Right ventricle myocardium inferior (tissue), 1 donor: Measurements from ENCODE around the gene FGB. TPM values are rescaled to one million over a fixed set of nuclear protein-coding genes. Genes with fewer than 3 reads are reported as not detected.

Source experiments
- ATAC-seq: fragments of 200-7000 bp; cut with Tn5 transposase; one replicate; pipeline ENCODE4 v1.9.1; 2020; ENCODE audit warnings: mild to moderate bottlenecking, moderate library complexity
- DNase-seq: peaks from one replicate; pipeline ENCODE4 v3.0.0; 2021; ENCODE audit errors: missing footprints
- intact Hi-C: fragments of 100-400 bp; cut with DNase I; formaldehyde crosslinking; loops from one replicate; pipeline ENCODE4 v1.11.0; 2022
- total RNA-seq: library from RNA; stranded (reverse); fragmentation: NEBNext Ultra II Directional; extraction: Animal tissue kit (Norgen Biotek cat#: 25700); gene quantifications from one replicate; pipeline ENCODE4 v1.2.1, GENCODE V29; 2021
- donor health status: DM: no; HTN: yes; CAD: no; lungs with severe emphysema.

The FGB gene
- total RNA-seq, 1 donor from 2014 or later = not detected

- DNase-seq (no peak), ATAC-seq (no peak)
- intact Hi-C loops = no loop called here
Measured at GRCh38 chr4:154612472-154613414, 49.9 kb downstream of the FGB start, which contains the start of gene FGG. TSS of gene FGG (minus strand) at chr4:154612656. CDS start at chr4:154612609, 47 bp downstream.

GRCh38 chr4:154614306-154614705, 51.5 kb downstream of the FGB start:
- intact Hi-C loops = no loop called here
- DNase-seq (no peak), ATAC-seq (no peak)

- ATAC-seq = no peak
- DNase-seq = no peak
- intact Hi-C loops = no loop called here
Measured at GRCh38 chr4:154615211-154615610, 52.4 kb downstream of the FGB start.

- ATAC-seq (no peak), DNase-seq (no peak)
- intact Hi-C loops = no loop called here
Measured at GRCh38 chr4:154616287-154616686, 53.5 kb downstream of the FGB start.

- ATAC-seq = no peak
- intact Hi-C loops = no loop called here
- DNase-seq = no peak
Measured at GRCh38 chr4:154616731-154617130, 53.9 kb downstream of the FGB start.

- ATAC-seq (no peak), DNase-seq (no peak)
- intact Hi-C loops = no loop called here
Measured at GRCh38 chr4:154617820-154618317, 55.1 kb downstream of the FGB start.

- ATAC-seq = no peak
- intact Hi-C loops = no loop called here
- no peak for DNase-seq
Measured at GRCh38 chr4:154618708-154619315, 56.0 kb downstream of the FGB start.

GRCh38 chr4:154620111-154620510, 57.3 kb downstream of the FGB start:
- ATAC-seq (no peak), DNase-seq (no peak)
- intact Hi-C loops = loop anchor here (5.0 kb wide), 1 partner anchor 68 kb away; the partner anchor contains the start of gene PLRG1

Other genes starting within 250 kb of the FGB start
- gene DCHS2, start 71.2 kb upstream of the FGB start, total RNA-seq = not detected
- gene PLRG1, start 12.6 kb upstream of the FGB start, total RNA-seq = 36.2 TPM
- not detected for gene FGA, start 27.7 kb downstream of the FGB start, total RNA-seq
- gene FGG, start 49.6 kb downstream of the FGB start, total RNA-seq = not detected
- not detected for gene LRAT, start 181.0 kb downstream of the FGB start, total RNA-seq
- gene RBM46, start 218.3 kb downstream of the FGB start, total RNA-seq = not detected